IMR-90 (cell line): ENCODE results near the gene GLB1L. TPM values are rescaled to one million over a fixed set of nuclear protein-coding genes. Genes with fewer than 3 reads are reported as not detected.

Experiments used
- ATAC-seq: fragments of 200-7000 bp; cut with Tn5 transposase; 2 replicates; pipeline ENCODE4 v1.9.1; 2020; ENCODE audit warnings: low read depth, mild to moderate bottlenecking, moderate library complexity
- BruUV-seq: library from RNA; stranded (reverse); fragments of 400-500 nt; replicated peaks from 2 replicates; lab custom pipeline; 2021; lab: Mats Ljungman, UMichigan
- CTCF ChIA-PET: fragments of 300-600 bp; formaldehyde crosslinking; extraction: SDS; loops from one replicate; lab custom pipeline; 2021; ENCODE audit warnings: antibody characterized with exemption; lab: Yijun Ruan, JAX
- POLR2A ChIA-PET: fragments of 300-600 bp; sonication (Branson Sonifier 250); formaldehyde crosslinking; loops from one replicate; lab custom pipeline; 2022; ENCODE audit warnings: antibody characterized with exemption; ENCODE audit not compliant: unreplicated experiment; lab: Charles Lee
- DNase-seq: peaks from one replicate; pipeline ENCODE4 v3.0.0; 2013
- H2AFZ ChIP-seq: replicated peaks from 2 replicates; pipeline ENCODE3; 2013; ENCODE audit warnings: low read length, mild to moderate bottlenecking; ENCODE audit not compliant: poor library complexity
- H2AK5ac ChIP-seq: 2 replicates; pipeline ENCODE4 v1.6.1; 2013; ENCODE audit warnings: low read depth, low read length, inconsistent platforms
- H2AK9ac ChIP-seq: replicated peaks from 2 replicates; pipeline ENCODE3; 2013; ENCODE audit warnings: mild to moderate bottlenecking, low read depth, low read length, moderate library complexity; ENCODE audit not compliant: poor library complexity
- H2BK120ac ChIP-seq: 2 replicates; pipeline ENCODE4 v1.6.1; 2013; ENCODE audit warnings: low read depth, low read length, inconsistent platforms
- H2BK15ac ChIP-seq: 3 replicates; pipeline ENCODE4 v1.6.1; 2013; ENCODE audit warnings: low read depth, low read length, inconsistent platforms
- H2BK20ac ChIP-seq: 2 replicates; pipeline ENCODE4 v1.6.1; 2013; ENCODE audit warnings: low read depth, mild to moderate bottlenecking, inconsistent platforms, low read length, moderate library complexity
- H2BK5ac ChIP-seq: 2 replicates; pipeline ENCODE4 v1.6.1; 2013; ENCODE audit warnings: mild to moderate bottlenecking, low read depth, low read length, inconsistent platforms; ENCODE audit not compliant: poor library complexity, severe bottlenecking
- H3K14ac ChIP-seq: replicated peaks from 2 replicates; pipeline ENCODE4 v1.6.1; 2013; ENCODE audit warnings: low read depth, low read length, inconsistent platforms
- H3K18ac ChIP-seq: 2 replicates; pipeline ENCODE4 v1.6.1; 2013; ENCODE audit warnings: low read depth, low read length, control low read depth
- H3K23ac ChIP-seq: 2 replicates; pipeline ENCODE4 v1.6.1; 2013; ENCODE audit warnings: low read depth, low read length, inconsistent platforms
- H3K27ac ChIP-seq: 2 replicates; pipeline ENCODE4 v1.5.1; 2013; ENCODE audit warnings: mild to moderate bottlenecking, control low read depth, low read length; ENCODE audit not compliant: insufficient read depth
- H3K27me3 ChIP-seq: 2 replicates; pipeline ENCODE4 v1.6.1; 2013; ENCODE audit warnings: low read length; ENCODE audit not compliant: control insufficient read depth, insufficient read depth
- H3K36me3 ChIP-seq: 2 replicates; pipeline ENCODE4 v1.6.1; 2013; ENCODE audit warnings: low read length, mixed read lengths; ENCODE audit not compliant: control insufficient read depth, insufficient read depth
- H3K4ac ChIP-seq: 2 replicates; pipeline ENCODE4 v1.6.1; 2013; ENCODE audit warnings: low read depth, low read length, inconsistent platforms
- H3K4me1 ChIP-seq: 2 replicates; pipeline ENCODE4 v1.6.1; 2013; ENCODE audit warnings: low read length, mixed read lengths; ENCODE audit not compliant: control insufficient read depth, insufficient read depth
- H3K4me2 ChIP-seq: 2 replicates; pipeline ENCODE4 v1.6.1; 2013; ENCODE audit warnings: low read depth, mild to moderate bottlenecking, control low read depth, low read length, moderate library complexity
- H3K4me3 ChIP-seq: 2 replicates; pipeline ENCODE4 v1.5.1; 2013; ENCODE audit warnings: low read depth, mild to moderate bottlenecking, control low read depth, low read length, moderate library complexity; ENCODE audit not compliant: insufficient read depth
- H3K56ac ChIP-seq: 2 replicates; pipeline ENCODE4 v1.6.1; 2013; ENCODE audit warnings: low read length, inconsistent platforms; ENCODE audit not compliant: insufficient read depth; ENCODE audit errors: extremely low read depth
- H3K79me1 ChIP-seq, 2 experiments: 2 replicates each; pipeline ENCODE4 v1.6.1; 2013; ENCODE audit warnings: low read length in 2 of 2, inconsistent platforms in 1 of 2, low read depth in 1 of 2
- H3K9ac ChIP-seq: 2 replicates; pipeline ENCODE4 v1.6.1; 2013; ENCODE audit warnings: low read depth, low read length, control low read depth
- H3K9me1 ChIP-seq: 2 replicates; pipeline ENCODE4 v1.6.1; 2013; ENCODE audit warnings: low read length, inconsistent platforms; ENCODE audit not compliant: insufficient read depth
- H3K9me3 ChIP-seq: 2 replicates; pipeline ENCODE4 v1.6.1; 2013; ENCODE audit warnings: low read length; ENCODE audit not compliant: control insufficient read depth, insufficient read depth
- H4K20me1 ChIP-seq: 2 replicates; pipeline ENCODE4 v1.6.1; 2013; ENCODE audit warnings: low read length, inconsistent platforms; ENCODE audit not compliant: insufficient read depth
- H4K5ac ChIP-seq: 2 replicates; pipeline ENCODE4 v1.6.1; 2013; ENCODE audit warnings: mild to moderate bottlenecking, low read depth, low read length, control low read depth
- H4K8ac ChIP-seq, 2 experiments: 2 replicates each; pipeline ENCODE4 v1.6.1; 2013; ENCODE audit warnings: low read depth in 2 of 2, low read length in 2 of 2, control low read depth in 1 of 2, inconsistent platforms in 1 of 2
- H4K91ac ChIP-seq: 2 replicates; pipeline ENCODE4 v1.6.1; 2013; ENCODE audit warnings: low read depth, low read length, inconsistent platforms; ENCODE audit not compliant: insufficient read depth
- CEBPB ChIP-seq: IDR thresholded peaks from 2 replicates; pipeline ENCODE4 v1.6.1; 2012; ENCODE audit warnings: low read depth, low read length, improper control_type of control experiment
- CHD1 ChIP-seq: IDR thresholded peaks from 2 replicates; pipeline ENCODE4 v1.6.1; 2012; ENCODE audit warnings: low read depth, low read length, improper control_type of control experiment
- FOS ChIP-seq: fragments of 150-350 bp; IDR thresholded peaks from 2 replicates; pipeline ENCODE4 v1.6.1; 2016; ENCODE audit warnings: low read depth, low read length
- MAZ ChIP-seq: IDR thresholded peaks from 2 replicates; pipeline ENCODE4 v1.6.1; 2012; ENCODE audit warnings: low read depth, mild to moderate bottlenecking, low read length, improper control_type of control experiment, moderate library complexity, borderline replicate concordance
- MXI1 ChIP-seq: IDR thresholded peaks from 2 replicates; pipeline ENCODE4 v1.6.1; 2012; ENCODE audit warnings: low read depth, mild to moderate bottlenecking, low read length, moderate library complexity, borderline replicate concordance
- POLR2A ChIP-seq: IDR thresholded peaks from 2 replicates; pipeline ENCODE4 v1.6.1; 2012; ENCODE audit warnings: mild to moderate bottlenecking, low read depth, low read length
- RAD21 ChIP-seq: IDR thresholded peaks from 2 replicates; pipeline ENCODE4 v1.6.1; 2012; ENCODE audit warnings: low read length, improper control_type of control experiment
- WGBS, 2 experiments: methylation state at CpG; one replicate each; pipeline versions ENCODE4 v1.1.5 to v1.1.7; 2013; ENCODE audit warnings: missing lambda C conversion rate in 2 of 2; ENCODE audit not compliant: insufficient read length in 1 of 2; ENCODE audit errors: extremely low coverage in 2 of 2; 5-methylcytosine and 5-hydroxymethylcytosine counted together
- dilution Hi-C: fragments of 300-500 bp; cut with HindIII; formaldehyde crosslinking; loops from one replicate; pipeline ENCODE4 v1.14.3; 2018; ENCODE audit warnings: low sequenced_read_pairs; ENCODE audit not compliant: unreplicated experiment
- in situ Hi-C: fragments of 300-500 bp; cut with MboI; formaldehyde crosslinking; loops from 3 replicates; pipeline ENCODE4 v1.14.3; 2019; ENCODE audit warnings: low sequenced_read_pairs, inconsistent platforms, mixed read lengths
- intact Hi-C: fragments of 100-400 bp; cut with micrococcal nuclease; formaldehyde crosslinking; loops from 2 replicates; pipeline ENCODE4 v1.10.0; 2022
- polyA plus RNA-seq, 3 experiments: library from polyadenylated mRNA; depleted of rRNA; stranded (reverse); fragments of >200 nt; gene quantifications; 2 replicates each; pipeline ENCODE4 v1.2.3, GENCODE V29; 2012; ENCODE audit warnings: low replicate concordance in 1 of 3
- total RNA-seq: library from RNA; depleted of rRNA; stranded (reverse); fragments of >200 nt; gene quantifications from 2 replicates; pipeline ENCODE4 v1.2.3, GENCODE V29; 2012
- TF ChIP-seq, protein P1 (sequence below): conservative IDR thresholded peaks from 2 replicates; pipeline ENCODE4 v1.5.1; 2012; ENCODE audit warnings: mild to moderate bottlenecking, low read depth, low read length, improper control_type of control experiment
- TF ChIP-seq, protein P2 (sequence below): fragments of 150-350 bp; IDR thresholded peaks from 2 replicates; pipeline ENCODE4 v1.6.1; 2017; ENCODE audit warnings: mild to moderate bottlenecking, antibody characterized with exemption, low read length, low read depth

GLB1L gene
- total and polyA plus RNA-seq, 2 of the 4 experiments (the other 2 are of a cell fraction): 4.1 to 6.2 TPM

DNA sequence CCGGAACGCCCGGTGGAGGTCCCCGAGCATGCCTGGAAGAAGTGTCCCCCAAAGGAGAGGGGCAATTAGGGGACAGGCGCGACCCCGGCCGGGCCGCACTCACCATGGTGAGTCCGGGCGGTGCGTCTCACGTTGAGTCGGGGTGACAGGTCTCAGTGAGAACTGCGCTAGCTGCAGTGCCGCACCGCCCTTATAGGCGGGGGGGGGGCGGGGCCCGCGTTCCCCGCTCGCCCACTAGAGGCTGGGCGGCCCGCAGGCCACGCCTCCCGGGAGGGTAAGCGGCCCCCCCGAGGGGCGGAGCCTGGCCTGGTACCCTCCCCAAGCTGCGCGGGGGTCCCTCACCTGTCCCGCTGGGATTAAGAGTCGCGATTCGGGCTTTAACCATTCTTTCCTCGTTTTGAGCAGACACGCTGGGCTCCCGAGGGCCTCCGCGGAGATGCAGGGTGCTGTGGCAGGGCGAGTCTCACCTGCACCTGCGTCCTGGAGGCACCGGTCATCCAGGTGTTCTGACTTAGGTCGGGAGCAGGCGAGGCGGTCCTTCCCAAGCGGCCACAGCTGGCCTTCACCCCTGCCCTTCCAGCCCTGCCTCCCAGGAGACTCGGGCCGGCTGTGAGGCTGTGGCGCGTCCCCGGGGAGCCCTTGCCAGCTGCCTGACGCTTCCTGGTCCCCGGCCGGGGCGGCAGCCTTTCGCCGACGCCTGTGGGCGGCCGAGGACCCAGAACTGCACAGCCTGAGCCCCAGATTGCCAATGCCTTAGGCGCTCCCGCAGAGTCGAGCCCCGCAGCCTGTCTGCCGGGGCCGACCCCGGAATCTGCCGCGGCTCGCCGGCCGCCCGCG lies 8.7 kb upstream of the GLB1L start, which contains the start of gene TUBA4A:
TSS of gene TUBA4A (minus strand) at position 166 of the 837 bp plus-strand sequence. CDS start at position 106, 60 bp downstream.
- no peak within 1 kb of the TSS for H4K91ac ChIP-seq
- peak within 1 kb of the TSS; percentile 45; the same call in 1 of the 2 replicates for H3K23ac ChIP-seq
- 0 out of 2 replicates have a peak, but pooled peaks cover 8% of the 10 kb centered on the region for H4K20me1 ChIP-seq
- peaks cover 16% of the 10 kb centered on the region for H3K27me3 ChIP-seq
- 1% methylated on average over 27 of the region's 76 CpGs; no CpG with 5 or more reads in 1 of the 2 experiments for WGBS, 2 experiments
- dilution Hi-C loops: no loop called here
- H3K4ac ChIP-seq: peak within 1 kb of the TSS; percentile 25; the same call in 1 of the 2 replicates
- peak within 1 kb of the TSS; percentile 50; the same call in 1 of the 2 replicates for H2AK5ac ChIP-seq
- H4K8ac ChIP-seq: peak within 1 kb of the TSS in 1 of 2 experiments; percentile 40; a peak in 1 of 4 replicates
- no TSS peak for BruUV-seq
- peak; percentile 37 for DNase-seq
- peak within 1 kb of the TSS; percentile 3; the same call in 1 of the 2 replicates for H3K9ac ChIP-seq
- H3K14ac ChIP-seq: no peak within 1 kb of the TSS
- no peaks in the 10 kb centered on the region for H3K9me3 ChIP-seq
- H3K4me1 ChIP-seq: peaks cover 34% of the 10 kb centered on the region
- H2BK5ac ChIP-seq: no peak within 1 kb of the TSS
- peak within 1 kb of the TSS; percentile 93 for H2AFZ ChIP-seq
- H3K4me3 ChIP-seq: peak within 1 kb of the TSS; percentile 57
- in situ Hi-C loops: no loop called here
- intact Hi-C loops: no loop called here
- peak within 1 kb of the TSS; percentile 19; the same call in 1 of the 2 replicates for H2BK120ac ChIP-seq
- ATAC-seq: peak; percentile 83
- ChIA-PET CTCF (interaction anchor here (0.6 to 1.2 kb wide), 2 partner anchors 10 to 24 kb away, joined by 3 to 4 read pairs; no protein-coding TSS in a partner anchor), POLR2A (interaction anchor here (0.6 kb wide), 1 partner anchor 34 kb away, joined by 9 read pairs; no protein-coding TSS in a partner anchor)
- peak within 1 kb of the TSS; percentile 81 for H2AK9ac ChIP-seq
- peaks cover 17% of the 10 kb centered on the region for H3K9me1 ChIP-seq
- no peak within 1 kb of the TSS; the same call in 1 of the 2 replicates for H4K5ac ChIP-seq
- H3K56ac ChIP-seq: no peak within 1 kb of the TSS
- peaks cover 5% of the 10 kb centered on the region; the same call in 1 of the 2 replicates for H3K36me3 ChIP-seq
- peak within 1 kb of the TSS; percentile 96 for H3K4me2 ChIP-seq
- no peak within 1 kb of the TSS for H2BK15ac ChIP-seq
- TF ChIP-seq FOS (no peak), POLR2A (peak; percentile 80), MXI1 (no peak), CHD1 (no peak), CEBPB (no peak), RAD21 (no peak), MAZ (peak; percentile 58; the same call in 1 of the 2 replicates)
- TF ChIP-seq, protein P1, sequence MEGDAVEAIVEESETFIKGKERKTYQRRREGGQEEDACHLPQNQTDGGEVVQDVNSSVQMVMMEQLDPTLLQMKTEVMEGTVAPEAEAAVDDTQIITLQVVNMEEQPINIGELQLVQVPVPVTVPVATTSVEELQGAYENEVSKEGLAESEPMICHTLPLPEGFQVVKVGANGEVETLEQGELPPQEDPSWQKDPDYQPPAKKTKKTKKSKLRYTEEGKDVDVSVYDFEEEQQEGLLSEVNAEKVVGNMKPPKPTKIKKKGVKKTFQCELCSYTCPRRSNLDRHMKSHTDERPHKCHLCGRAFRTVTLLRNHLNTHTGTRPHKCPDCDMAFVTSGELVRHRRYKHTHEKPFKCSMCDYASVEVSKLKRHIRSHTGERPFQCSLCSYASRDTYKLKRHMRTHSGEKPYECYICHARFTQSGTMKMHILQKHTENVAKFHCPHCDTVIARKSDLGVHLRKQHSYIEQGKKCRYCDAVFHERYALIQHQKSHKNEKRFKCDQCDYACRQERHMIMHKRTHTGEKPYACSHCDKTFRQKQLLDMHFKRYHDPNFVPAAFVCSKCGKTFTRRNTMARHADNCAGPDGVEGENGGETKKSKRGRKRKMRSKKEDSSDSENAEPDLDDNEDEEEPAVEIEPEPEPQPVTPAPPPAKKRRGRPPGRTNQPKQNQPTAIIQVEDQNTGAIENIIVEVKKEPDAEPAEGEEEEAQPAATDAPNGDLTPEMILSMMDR: no peak
- TF ChIP-seq, protein P2, sequence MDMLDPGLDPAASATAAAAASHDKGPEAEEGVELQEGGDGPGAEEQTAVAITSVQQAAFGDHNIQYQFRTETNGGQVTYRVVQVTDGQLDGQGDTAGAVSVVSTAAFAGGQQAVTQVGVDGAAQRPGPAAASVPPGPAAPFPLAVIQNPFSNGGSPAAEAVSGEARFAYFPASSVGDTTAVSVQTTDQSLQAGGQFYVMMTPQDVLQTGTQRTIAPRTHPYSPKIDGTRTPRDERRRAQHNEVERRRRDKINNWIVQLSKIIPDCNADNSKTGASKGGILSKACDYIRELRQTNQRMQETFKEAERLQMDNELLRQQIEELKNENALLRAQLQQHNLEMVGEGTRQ: no peak
- no peak within 1 kb of the TSS; the same call in 1 of the 2 replicates for H3K27ac ChIP-seq
- H2BK20ac ChIP-seq: no peak within 1 kb of the TSS
- peaks cover 0 to 2% of the 10 kb centered on the region in 2 experiments; a peak in 1 of 4 replicates for H3K79me1 ChIP-seq
- no peak within 1 kb of the TSS for H3K18ac ChIP-seq
